Measurements from ENCODE around the gene LONRF3.

LONRF3 gene

DNA sequence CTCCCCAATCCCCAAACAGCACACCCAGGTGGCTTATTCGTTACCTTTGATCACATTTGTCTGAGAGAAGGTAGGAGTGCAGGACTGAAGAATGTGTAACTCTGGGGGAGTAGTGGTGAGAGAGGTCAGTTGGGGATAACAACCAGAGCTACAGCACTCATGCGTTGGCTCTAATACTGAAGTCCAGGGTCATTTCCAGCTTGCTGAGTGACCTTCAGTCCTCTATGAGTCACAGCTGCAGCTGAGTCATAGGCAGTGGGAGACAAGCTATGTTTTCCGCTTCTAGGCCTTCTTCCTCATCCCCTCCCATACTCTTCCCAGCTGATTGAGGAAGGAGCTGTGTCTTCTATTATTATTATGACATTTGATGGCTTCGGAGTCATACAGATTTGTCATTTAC is 66.8 kb downstream of the LONRF3 start:
- DNase-seq = no peak

DNA sequence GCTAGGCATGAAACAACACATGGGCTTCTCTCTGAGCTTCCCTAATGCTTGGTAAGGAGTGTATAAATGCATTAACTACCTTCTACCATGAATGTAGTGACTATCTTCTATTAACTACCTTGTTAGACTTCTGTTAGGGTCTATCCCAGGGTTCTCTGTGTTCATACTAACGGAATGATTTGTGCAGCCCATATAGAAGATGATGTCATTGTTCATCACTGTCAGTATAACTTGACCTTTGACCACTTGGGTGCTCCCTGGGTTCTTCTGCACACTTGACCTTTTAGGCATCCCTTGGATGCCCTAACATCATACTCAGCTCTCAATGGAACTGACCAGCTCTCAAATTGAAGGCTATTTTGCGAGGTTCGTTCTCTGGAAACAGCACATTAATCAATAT is 67.6 kb downstream of the LONRF3 start:
- no peak for DNase-seq

DNA sequence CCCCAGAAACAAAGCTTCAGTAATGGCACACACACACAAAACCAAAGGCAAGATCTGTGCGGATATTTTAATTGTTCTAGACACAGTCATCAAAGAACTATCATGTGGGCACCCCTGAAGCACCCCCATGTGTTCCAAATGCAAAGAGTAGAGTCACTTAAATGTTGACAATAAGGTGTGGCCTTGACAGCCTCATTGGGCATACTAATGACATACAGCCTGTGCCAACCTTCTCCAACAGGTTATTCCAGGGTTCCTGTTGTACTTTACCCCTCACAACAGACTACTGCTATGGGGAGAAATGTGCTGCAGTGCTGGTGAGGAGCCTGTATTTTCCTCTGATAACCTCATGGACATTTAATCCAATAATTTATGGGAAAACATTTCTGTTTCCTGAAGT is 68.6 kb downstream of the LONRF3 start:
- no peak for DNase-seq

DNA sequence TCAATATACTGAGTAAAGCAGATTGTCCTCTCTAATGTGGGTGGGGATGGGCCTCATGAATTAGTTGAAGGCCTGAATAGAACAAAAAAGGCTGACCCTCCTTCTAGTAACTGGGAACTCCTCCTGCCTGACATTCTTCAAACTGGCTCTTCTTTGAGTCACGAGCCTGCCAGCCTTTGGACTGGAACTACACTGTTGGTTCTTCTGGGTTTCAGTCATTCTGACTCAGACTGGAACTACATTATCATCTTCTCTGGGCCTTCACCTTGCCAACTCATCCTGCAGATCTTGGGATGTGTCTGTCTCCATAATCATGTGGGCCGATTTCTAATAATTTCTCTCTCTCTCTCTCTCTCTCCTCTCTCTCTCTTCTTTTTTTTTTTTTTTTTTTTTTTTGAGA is 71.5 kb downstream of the LONRF3 start:
- no peak for DNase-seq

DNA sequence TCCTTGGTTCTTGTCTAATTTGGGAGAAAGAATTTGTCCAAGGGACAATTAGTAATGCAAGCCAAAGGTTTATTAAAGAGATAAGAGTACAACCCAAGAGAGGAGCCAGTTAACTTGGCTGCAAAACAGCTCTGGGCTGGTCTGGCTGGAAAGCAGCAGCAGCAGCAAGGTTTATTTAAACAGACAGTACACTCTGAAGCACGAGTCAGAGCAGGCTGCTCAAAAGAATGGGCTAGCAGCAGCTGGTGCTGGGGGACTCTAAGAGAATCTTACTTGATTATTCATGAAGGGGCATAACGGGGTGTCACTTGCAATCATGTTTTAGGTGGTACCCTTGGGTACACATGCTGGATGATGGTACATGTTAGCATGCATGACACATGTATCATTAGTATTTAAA is 81.3 kb downstream of the LONRF3 start:
- no peak for DNase-seq

DNA sequence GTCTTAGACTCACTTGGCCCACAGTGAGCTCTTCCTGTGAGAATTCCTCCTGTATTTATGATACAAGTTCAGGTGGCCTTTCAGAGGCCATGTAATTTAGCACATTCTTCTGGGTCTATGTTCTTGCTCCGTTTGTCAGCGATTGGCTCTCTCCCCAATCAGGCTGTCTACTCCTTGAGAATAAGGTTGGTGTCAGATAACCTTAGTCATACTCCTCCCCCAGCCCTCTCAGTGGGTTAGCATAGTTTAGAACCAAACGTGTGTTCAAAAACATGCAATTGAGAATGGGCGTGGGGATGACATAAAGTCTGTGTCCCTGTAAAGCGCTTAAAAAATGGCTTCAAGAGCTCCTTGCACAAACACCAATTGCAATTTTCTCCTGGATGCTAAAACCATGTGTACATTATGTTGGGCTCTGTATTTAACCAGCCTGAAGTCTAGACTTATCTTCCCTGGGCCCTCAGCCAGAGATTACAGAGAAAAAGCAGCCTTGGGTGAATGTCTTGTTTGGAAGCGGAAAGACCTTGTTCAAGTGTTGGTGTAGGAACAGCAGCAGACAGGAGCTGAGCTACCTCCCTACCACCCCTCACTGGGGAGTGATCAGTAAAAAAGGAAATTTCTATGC is 88.4 kb downstream of the LONRF3 start:
- no peak for DNase-seq

DNA sequence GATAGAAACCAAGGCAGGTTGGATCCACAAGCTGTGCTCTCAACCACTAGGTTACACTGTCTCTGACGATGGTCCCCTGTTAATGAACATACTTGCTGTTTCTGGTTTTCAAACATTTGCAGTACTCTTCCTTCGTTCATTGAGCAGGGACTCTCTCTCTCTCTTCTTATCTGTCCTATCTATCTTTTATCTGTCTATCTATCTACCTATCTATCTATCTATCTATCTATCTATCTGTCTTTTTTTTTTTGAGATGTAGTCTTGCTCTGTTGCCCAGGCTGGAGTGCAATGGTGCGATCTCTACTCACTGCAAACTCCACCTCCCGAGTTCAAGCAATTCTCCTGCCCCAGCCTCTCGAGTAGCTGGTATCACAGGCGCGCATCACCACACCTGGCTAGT is 89.0 kb downstream of the LONRF3 start:
- no peak for DNase-seq

DNA sequence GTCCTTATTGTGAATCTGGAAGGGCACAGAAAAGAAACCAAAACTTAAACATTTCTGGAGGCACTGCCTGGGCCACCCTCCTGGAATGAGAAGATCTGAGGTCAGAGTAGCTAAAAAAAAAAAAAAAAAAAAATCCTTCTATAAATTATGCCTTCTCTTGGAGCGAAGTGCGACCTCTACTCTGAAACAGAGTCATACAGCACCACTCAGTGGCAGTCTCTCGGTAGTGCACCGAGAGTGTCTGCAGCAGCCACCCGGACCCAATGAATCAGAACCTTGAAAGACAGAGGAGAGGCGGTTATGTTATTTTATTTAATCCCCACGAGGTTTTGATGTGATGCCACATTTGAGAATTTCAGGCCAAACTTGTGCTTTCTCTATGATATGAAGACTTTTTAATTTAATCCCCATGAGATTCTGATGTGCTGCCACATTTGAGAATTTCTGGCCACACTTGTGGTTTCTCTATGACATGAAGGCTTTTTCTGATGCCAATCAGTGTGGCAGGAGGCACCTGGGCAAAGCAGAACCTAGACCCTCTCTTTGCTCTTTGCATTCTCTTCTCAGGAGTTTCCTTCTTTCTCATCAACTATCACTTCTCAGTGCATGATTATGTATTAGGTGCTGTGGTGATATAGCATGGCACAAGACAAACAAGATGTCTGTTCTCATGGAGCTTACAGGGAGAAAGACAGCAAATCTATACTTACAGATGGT is 92.8 kb downstream of the LONRF3 start:
- DNase-seq = peak; percentile 5
